Ureter (tissue), 1 donor: ENCODE results near the gene C10orf67. TPM values are rescaled to one million over a fixed set of nuclear protein-coding genes. Genes with fewer than 3 reads are reported as not detected.
"Not testable (repeated sequence)": the region's sequence is repeated elsewhere in the genome, so short reads cannot be mapped to it uniquely, and the experiment has no call there.

Source experiments
- DNase-seq: peaks from one replicate; pipeline ENCODE4 v3.0.0-alpha.2; 2020; ENCODE audit warnings: low spot score
- total RNA-seq: library from RNA; stranded (reverse); gene quantifications from one replicate; pipeline ENCODE4 v1.2.4, GENCODE V29; 2023
- donor health status: DM: yes; HTN: yes; CAD: no.

The C10orf67 gene
- total RNA-seq, 1 donor from 2014 or later: not detected

GRCh38 chr10:23280419-23281043 is 64.1 kb downstream of the C10orf67 start:
- no peak for DNase-seq

- DNase-seq: no peak
These were observed 69.2 kb downstream of the C10orf67 start for GRCh38 chr10:23275355-23275754.

- DNase-seq: not testable (repeated sequence)
These were observed 70.4 kb downstream of the C10orf67 start for GRCh38 chr10:23274179-23274578.

GRCh38 chr10:23270531-23270930 is 74.1 kb downstream of the C10orf67 start:
- no peak for DNase-seq

- DNase-seq: no peak
These were observed 81.0 kb downstream of the C10orf67 start for GRCh38 chr10:23263441-23264164.

- no peak for DNase-seq
These were observed 81.7 kb downstream of the C10orf67 start for GRCh38 chr10:23262928-23263327.

- DNase-seq: no peak
These were observed 86.1 kb downstream of the C10orf67 start for GRCh38 chr10:23258516-23258915.

- no peak for DNase-seq
These were observed 90.8 kb downstream of the C10orf67 start for GRCh38 chr10:23253780-23254179.

GRCh38 chr10:23252859-23253258 is 91.7 kb downstream of the C10orf67 start:
- not testable (repeated sequence) for DNase-seq

- not testable (repeated sequence) for DNase-seq
These were observed 102.8 kb downstream of the C10orf67 start for GRCh38 chr10:23241779-23242178.

GRCh38 chr10:23238015-23238414 is 106.6 kb downstream of the C10orf67 start:
- no peak for DNase-seq

GRCh38 chr10:23230582-23230981 is 114.0 kb downstream of the C10orf67 start:
- no peak for DNase-seq

- DNase-seq: no peak
These were observed 127.1 kb downstream of the C10orf67 start for GRCh38 chr10:23217471-23217870.

- no peak for DNase-seq
These were observed 138.5 kb downstream of the C10orf67 start for GRCh38 chr10:23205972-23206642.

- DNase-seq: no peak
These were observed 139.8 kb downstream of the C10orf67 start for GRCh38 chr10:23204773-23205172.

GRCh38 chr10:23203369-23204325 is 140.9 kb downstream of the C10orf67 start:
- DNase-seq: no peak

- no peak for DNase-seq
These were observed 141.8 kb downstream of the C10orf67 start for GRCh38 chr10:23202779-23203178.

- no peak for DNase-seq
These were observed 142.8 kb downstream of the C10orf67 start for GRCh38 chr10:23201837-23202236.

- no peak for DNase-seq
These were observed 143.5 kb downstream of the C10orf67 start for GRCh38 chr10:23200997-23201652.

GRCh38 chr10:23200586-23200985 is 144.0 kb downstream of the C10orf67 start:
- no peak for DNase-seq
